Right atrium auricular region (tissue), 2 donors: ENCODE results near the gene KIF5C. TPM values are rescaled to one million over a fixed set of nuclear protein-coding genes. Genes with fewer than 3 reads are reported as not detected.

Source experiments
- DNase-seq: peaks from one replicate; pipeline ENCODE4 v3.0.0-alpha.2; 2019; ENCODE audit warnings: low spot score
- H3K27ac ChIP-seq, 2 donors: fragments of 200-600 bp; sonication (generic); 1 replicate in 1 of 2; 2 replicates in 1 of 2; pipeline ENCODE4 v1.5.1; 2016 to 2019
- H3K27me3 ChIP-seq, 2 donors: fragments of 200-600 bp; sonication (generic); one replicate each; pipeline versions ENCODE4 v1.5.1 to v1.6.0; 2017 to 2019
- H3K36me3 ChIP-seq: fragments of 200-600 bp; sonication (generic); one replicate; pipeline ENCODE4 v1.5.1; 2016
- H3K4me1 ChIP-seq, 2 donors: fragments of 200-600 bp; sonication (generic); one replicate each; pipeline versions ENCODE4 v1.5.1 to v1.6.0; 2017 to 2019
- H3K4me3 ChIP-seq, 2 donors: fragments of 200-600 bp; sonication (generic); 1 replicate in 1 of 2; 2 replicates in 1 of 2; pipeline ENCODE4 v1.5.1; 2017 to 2019; ENCODE audit warnings: mild to moderate bottlenecking in 1 of 2, moderate library complexity in 1 of 2
- H3K9me3 ChIP-seq, 2 donors: fragments of 200-600 bp; sonication (generic); one replicate each; pipeline ENCODE4 v1.5.1; 2019
- CTCF ChIP-seq, 2 donors: fragments of 200-600 bp; sonication (generic); IDR thresholded peaks; one replicate each; pipeline ENCODE4 v1.5.1; 2019; ENCODE audit warnings: antibody characterized with exemption in 2 of 2
- total RNA-seq, 2 donors: library from RNA; depleted of rRNA; stranded (reverse); fragments of >200 nt; gene quantifications; one replicate each; pipeline ENCODE4 v1.1.0, GENCODE V29; 2016

Gene KIF5C
- total RNA-seq, 2 donors from 2014 or later: 1.6 to 2.2 TPM

DNA sequence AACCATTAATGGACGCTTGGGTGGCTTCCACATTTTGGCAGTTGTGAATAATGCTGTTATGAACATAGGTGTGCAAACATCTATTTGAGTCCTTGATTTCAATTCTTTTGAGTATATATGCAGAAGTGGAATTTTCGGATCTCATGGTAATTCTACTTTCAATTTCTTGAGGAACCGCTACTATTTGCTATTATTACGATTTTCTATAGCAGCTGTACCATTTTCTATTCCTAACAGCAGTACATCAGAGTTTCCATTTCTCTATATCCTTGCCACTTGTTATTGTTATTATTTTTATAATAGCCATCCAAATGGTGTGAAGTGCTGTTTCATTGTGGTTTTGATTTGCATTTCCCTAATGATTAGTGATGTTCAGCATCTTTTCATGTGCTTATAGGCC is 69.5 kb downstream of the KIF5C start:
- Histone ChIP-seq H3K27ac (no peak overlapping the region), H3K4me3 (no peak overlapping the region), H3K36me3 (no peaks in the 10 kb centered on the region), H3K4me1 (no peaks in the 10 kb centered on the region), H3K27me3 (no peaks in the 10 kb centered on the region), H3K9me3 (peaks cover 0 to 8% of the 10 kb centered on the region in 2 donors)
- no peak for DNase-seq
- TF ChIP-seq CTCF (IDR thresholded peaks at IDR 0.05): no peak

DNA sequence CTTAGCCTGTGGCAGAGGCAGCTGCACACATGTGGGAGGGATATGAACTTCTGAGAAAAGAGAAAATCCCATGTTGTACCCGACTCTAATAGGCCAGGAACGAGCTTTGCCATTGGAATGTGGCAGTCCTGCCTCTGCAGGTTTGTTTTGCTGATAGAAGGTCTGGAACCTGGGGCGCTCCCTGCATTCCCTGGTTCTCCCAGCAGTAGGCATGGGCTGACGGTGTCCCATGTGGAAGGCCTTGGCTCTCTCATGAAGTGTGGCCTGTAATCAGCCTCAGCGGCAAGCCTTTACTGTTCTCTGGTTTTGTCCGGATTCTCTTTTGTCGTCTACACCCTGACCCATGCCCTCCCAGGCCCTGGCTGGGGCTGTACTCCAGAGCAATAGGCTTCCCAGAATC is 72.3 kb downstream of the KIF5C start:
- Histone ChIP-seq H3K36me3 (no peaks in the 10 kb centered on the region), H3K27me3 (no peaks in the 10 kb centered on the region), H3K4me3 (no peak overlapping the region), H3K27ac (no peak overlapping the region), H3K4me1 (no peaks in the 10 kb centered on the region), H3K9me3 (peaks cover 0 to 8% of the 10 kb centered on the region in 2 donors)
- no peak for DNase-seq
- TF ChIP-seq CTCF (IDR thresholded peaks at IDR 0.05): no peak

GRCh38 chr2:148948868-148949267 is 73.8 kb downstream of the KIF5C start:
- Histone ChIP-seq H3K4me3 (no peak overlapping the region), H3K4me1 (no peaks in the 10 kb centered on the region), H3K36me3 (no peaks in the 10 kb centered on the region), H3K9me3 (peaks cover 0 to 8% of the 10 kb centered on the region in 2 donors), H3K27me3 (no peaks in the 10 kb centered on the region), H3K27ac (no peak overlapping the region)
- no peak for DNase-seq
- no peak for TF ChIP-seq CTCF (IDR thresholded peaks at IDR 0.05)

GRCh38 chr2:148949348-148949747 is 74.3 kb downstream of the KIF5C start:
- no peak overlapping the region for H3K27ac ChIP-seq
- H3K36me3 ChIP-seq: no peaks in the 10 kb centered on the region
- DNase-seq: no peak
- peaks cover 0 to 8% of the 10 kb centered on the region in 2 donors for H3K9me3 ChIP-seq
- TF ChIP-seq CTCF (IDR thresholded peaks at IDR 0.05): no peak
- H3K4me3 ChIP-seq: no peak overlapping the region
- H3K4me1 ChIP-seq: no peaks in the 10 kb centered on the region
- H3K27me3 ChIP-seq: no peaks in the 10 kb centered on the region

- Histone ChIP-seq H3K9me3 (no peaks in the 10 kb centered on the region), H3K36me3 (no peaks in the 10 kb centered on the region), H3K4me1 (no peaks in the 10 kb centered on the region), H3K4me3 (no peak overlapping the region), H3K27ac (no peak overlapping the region), H3K27me3 (no peaks in the 10 kb centered on the region)
- no peak for TF ChIP-seq CTCF (IDR thresholded peaks at IDR 0.05)
- no peak for DNase-seq
Observed at GRCh38 chr2:148952621-148953020, 77.6 kb downstream of the KIF5C start.

DNA sequence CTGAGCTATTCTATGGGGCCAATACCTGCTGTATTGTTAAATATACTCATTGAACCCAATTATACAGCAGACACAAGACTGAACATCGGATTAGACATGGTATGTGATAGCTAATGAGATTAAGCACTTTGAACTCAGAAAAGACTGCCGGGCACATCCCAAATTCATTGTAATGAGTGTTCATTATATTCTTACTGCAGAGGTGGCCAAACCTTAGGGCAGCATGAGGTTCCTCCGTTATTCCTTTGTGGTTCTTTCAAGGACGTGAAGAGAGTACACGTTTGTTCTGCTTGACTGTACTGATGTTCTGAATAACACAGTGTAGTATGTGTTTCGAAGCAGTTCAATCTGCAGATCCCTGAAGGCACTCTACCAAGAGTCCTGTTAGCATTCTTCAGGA is 78.4 kb downstream of the KIF5C start:
- Histone ChIP-seq H3K27me3 (no peaks in the 10 kb centered on the region), H3K4me3 (no peak overlapping the region), H3K27ac (no peak overlapping the region), H3K36me3 (no peaks in the 10 kb centered on the region), H3K4me1 (no peaks in the 10 kb centered on the region), H3K9me3 (no peaks in the 10 kb centered on the region)
- DNase-seq: no peak
- no peak for TF ChIP-seq CTCF (IDR thresholded peaks at IDR 0.05)
